HG02642 (cell line): ENCODE measurements around the gene DYSF.

ENCODE experiments used
- ATAC-seq: cut with Tn5 transposase; IDR thresholded peaks from one replicate; pipeline ENCODE4 v1.9.1; 2021; ENCODE audit warnings: mild to moderate bottlenecking; ENCODE audit not compliant: unreplicated experiment, poor library complexity

DYSF gene

DNA sequence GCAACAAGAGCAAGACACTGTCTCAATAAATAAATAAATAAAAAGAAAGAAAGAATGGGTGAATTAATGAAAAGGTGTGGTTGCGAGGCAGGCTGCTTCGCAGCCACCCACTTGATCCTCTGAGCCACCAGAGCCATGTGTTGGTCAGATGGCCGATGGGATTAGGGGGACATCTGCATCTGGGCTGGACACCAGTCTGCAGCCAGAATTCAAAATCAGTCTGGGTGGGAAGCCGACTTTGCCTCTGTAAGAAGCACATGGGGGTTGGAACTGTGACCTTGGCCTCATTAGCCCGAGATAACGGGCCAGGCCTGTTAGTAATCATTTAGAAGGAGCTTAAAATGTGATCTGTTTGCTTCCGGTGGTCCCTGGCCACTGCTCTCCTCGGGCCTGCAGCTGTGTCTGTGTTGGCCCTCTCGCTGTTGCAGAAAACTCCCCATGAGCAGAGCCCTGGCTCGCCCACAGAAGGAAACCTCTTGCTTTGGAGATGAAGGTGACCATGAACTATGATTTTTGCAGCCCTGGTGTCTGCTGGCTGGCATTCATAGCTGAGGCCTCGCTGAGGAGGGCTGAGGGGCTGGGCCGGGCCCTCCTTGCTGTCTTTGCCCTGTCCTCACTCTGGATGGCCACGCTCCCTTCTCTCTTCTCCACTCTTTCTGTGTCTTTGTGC is 94.4 kb downstream of the DYSF start:
- no peak for ATAC-seq

- peak; percentile 46 for ATAC-seq
Measured at GRCh38 chr2:71548646-71549425, 95.5 kb downstream of the DYSF start.

GRCh38 chr2:71550801-71551630 is 97.7 kb downstream of the DYSF start:
- ATAC-seq = no peak

- ATAC-seq = no peak
Measured at GRCh38 chr2:71551631-71551915, 98.2 kb downstream of the DYSF start.

GRCh38 chr2:71552356-71552755 is 99.0 kb downstream of the DYSF start:
- no peak for ATAC-seq

DNA sequence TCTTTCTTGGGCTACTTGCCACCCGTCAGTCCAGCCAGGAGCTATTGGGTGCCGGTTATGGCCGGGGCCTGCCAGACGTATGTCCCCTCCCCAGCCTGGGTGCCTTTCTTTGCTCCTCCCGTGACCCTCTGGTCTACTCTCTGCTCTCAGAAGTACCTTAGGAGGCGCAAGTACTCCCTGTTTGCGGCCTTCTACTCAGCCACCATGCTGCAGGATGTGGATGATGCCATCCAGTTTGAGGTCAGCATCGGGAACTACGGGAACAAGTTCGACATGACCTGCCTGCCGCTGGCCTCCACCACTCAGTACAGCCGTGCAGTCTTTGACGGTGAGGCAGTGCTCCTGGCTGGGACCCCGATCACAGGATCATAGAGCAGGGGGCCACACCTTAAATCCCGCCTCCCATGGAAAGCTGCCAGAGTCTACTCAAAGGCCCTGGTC is 99.5 kb downstream of the DYSF start:
- ATAC-seq = no peak

GRCh38 chr2:71554028-71554705 is 100.8 kb downstream of the DYSF start:
- ATAC-seq = no peak

DNA sequence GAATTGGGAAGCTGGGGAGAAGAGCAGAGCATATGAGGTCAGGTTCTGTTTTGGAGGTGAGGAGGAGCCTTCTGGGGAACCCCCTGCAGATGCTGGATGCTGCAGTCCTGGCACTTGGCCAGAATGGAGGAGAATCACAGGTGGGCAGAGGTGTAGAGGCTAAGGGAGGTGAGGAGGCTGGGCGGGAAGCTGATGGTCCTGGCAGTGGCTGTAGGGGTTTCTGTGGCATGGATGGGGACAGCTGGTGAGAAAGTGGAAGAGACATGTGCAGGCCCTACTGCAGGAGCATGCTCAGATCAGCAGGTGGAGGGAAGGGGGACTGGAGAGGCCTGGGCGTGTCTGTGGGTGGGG is 101.3 kb downstream of the DYSF start:
- ATAC-seq = no peak

GRCh38 chr2:71555798-71556454 is 102.6 kb downstream of the DYSF start:
- no peak for ATAC-seq

GRCh38 chr2:71556692-71557250 is 103.4 kb downstream of the DYSF start:
- no peak for ATAC-seq

DNA sequence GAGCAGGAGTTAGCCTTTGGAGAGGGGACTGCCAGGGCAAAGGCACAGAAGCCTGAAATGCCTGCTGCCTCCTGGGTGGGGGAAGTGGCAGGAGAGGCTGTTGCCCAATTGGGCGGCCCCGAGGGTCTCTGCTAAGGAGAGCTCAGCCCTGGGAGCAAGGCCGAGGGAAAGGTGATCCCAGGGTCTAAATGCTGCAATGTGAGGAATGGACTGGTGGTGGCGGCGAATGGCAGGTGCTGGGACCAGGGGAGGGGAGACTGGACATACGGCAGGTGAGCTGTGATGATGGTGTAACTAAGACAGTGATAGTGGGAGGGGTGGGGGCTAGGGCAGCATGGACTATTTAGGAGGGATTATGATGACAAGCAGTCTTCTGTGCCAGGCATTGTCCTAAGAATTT is 104.0 kb downstream of the DYSF start:
- no peak for ATAC-seq

GRCh38 chr2:71558300-71559051 is 105.1 kb downstream of the DYSF start:
- no peak for ATAC-seq

- ATAC-seq = no peak
Measured at GRCh38 chr2:71559080-71559827, 105.9 kb downstream of the DYSF start.

- ATAC-seq = no peak
Measured at GRCh38 chr2:71559828-71560637, 106.7 kb downstream of the DYSF start.

DNA sequence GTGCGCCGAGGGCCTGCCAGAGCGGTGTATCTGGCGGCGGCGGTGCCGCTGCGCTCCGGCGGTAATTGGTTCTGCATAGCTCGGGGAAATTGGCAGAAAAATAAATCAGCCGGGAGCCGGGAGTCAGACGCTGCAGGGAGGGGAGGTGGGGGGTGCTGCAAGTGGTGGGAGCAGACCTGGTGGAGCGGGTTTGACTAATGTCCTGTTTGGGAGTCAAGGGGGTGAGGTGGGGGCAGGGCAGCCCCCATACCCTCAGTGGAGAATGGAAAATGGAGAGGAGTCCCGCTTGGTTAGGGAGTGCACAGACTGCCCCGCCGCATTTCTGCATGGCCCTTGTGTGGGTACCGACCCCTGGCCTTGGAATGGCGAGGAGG is 107.3 kb downstream of the DYSF start:
- no peak for ATAC-seq

DNA sequence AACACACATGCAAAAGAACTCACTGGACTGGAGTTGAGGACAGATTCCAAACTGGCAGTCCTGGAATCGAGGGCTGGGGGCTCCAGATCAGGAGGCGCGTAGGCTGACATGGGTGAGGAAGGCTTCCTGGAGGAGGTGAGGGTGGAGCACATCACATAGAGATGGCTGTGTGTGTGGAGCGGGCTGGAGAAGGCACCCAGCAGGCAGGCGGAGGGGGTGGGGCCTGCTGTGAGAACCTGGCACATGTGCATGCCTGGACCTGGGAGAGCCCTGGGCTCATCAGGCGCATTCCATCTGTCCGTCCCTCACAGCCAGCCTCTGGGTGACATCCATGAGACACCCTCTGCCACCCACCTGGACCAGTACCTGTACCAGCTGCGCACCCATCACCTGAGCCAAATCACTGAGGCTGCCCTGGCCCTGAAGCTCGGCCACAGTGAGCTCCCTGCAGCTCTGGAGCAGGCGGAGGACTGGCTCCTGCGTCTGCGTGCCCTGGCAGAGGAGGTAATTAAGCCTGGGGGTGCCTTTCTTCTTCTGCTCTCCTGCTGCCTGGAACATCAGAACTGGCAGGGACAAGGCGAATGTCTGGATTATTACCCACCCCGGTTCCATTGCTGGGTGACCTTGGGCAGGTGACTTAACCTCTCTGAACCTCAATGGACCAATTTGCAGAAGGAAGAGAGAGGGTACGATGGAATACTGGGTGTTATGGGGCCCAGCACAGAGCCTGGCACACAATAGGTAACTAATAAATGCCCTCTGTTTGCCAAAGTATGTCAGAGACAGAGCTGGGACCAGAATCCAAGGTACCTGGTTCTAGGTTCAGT is 108.3 kb downstream of the DYSF start:
- no peak for ATAC-seq

- ATAC-seq = no peak
Measured at GRCh38 chr2:71562518-71562917, 109.2 kb downstream of the DYSF start.
